SK-N-SH (cell line): ENCODE data around the gene NKX1-1. TPM values are rescaled to one million over a fixed set of nuclear protein-coding genes. Genes with fewer than 3 reads are reported as not detected.

ENCODE experiments used
- CTCF ChIA-PET: fragments of 300-600, 350-600 bp; formaldehyde crosslinking; extraction: SDS; loops from one replicate; lab custom pipeline; 2021; lab: Yijun Ruan, JAX
- POLR2A ChIA-PET: fragments of 350-600 bp; sonication (Branson Sonifier 250); formaldehyde crosslinking; extraction: SDS; loops from one replicate; lab custom pipeline; 2020; ENCODE audit warnings: antibody characterized with exemption, inconsistent platforms; lab: Yijun Ruan, JAX
- DNase-seq: peaks from one replicate; pipeline ENCODE4 v3.0.0; 2012
- H2AFZ ChIP-seq: fragments of 200-600 bp; sonication (generic); 2 replicates; pipeline ENCODE4 v1.8.1; 2016; ENCODE audit warnings: antibody characterized with exemption, mild to moderate bottlenecking, low read depth
- H3F3A ChIP-seq: fragments of 200-600 bp; sonication (generic); replicated peaks from 2 replicates; pipeline ENCODE3; 2016; ENCODE audit warnings: antibody characterized with exemption, mild to moderate bottlenecking; ENCODE audit not compliant: insufficient read depth
- H3K27ac ChIP-seq, 2 experiments: fragments of 200-500 bp in 1 of 2; fragments of 200-600 bp in 1 of 2; sonication (Bioruptor generic) in 1 of 2; sonication (generic), shearing (Covaris generic) in 1 of 2; 2 replicates each; pipeline versions ENCODE4 v1.5.1 to v1.6.1; 2014 to 2016; ENCODE audit warnings: low read depth in 2 of 2, inconsistent platforms in 1 of 2, low read length in 1 of 2, mild to moderate bottlenecking in 1 of 2, mixed read lengths in 1 of 2
- H3K27me3 ChIP-seq: fragments of 200-600 bp; sonication (generic), shearing (Covaris generic); 2 replicates; pipeline ENCODE4 v1.6.1; 2016; ENCODE audit warnings: mixed run types; ENCODE audit not compliant: insufficient read depth
- H3K36me3 ChIP-seq, 2 experiments: fragments of 200-500 bp in 1 of 2; fragments of 200-600 bp in 1 of 2; sonication (Bioruptor generic) in 1 of 2; sonication (generic) in 1 of 2; replicated peaks in 1 of 2; 2 replicates each; pipeline versions ENCODE3 to v1.5.1; 2014 to 2016; ENCODE audit warnings: low read length in 1 of 2, mild to moderate bottlenecking in 1 of 2; ENCODE audit not compliant: insufficient read depth in 2 of 2, control insufficient read depth in 1 of 2
- H3K4me1 ChIP-seq, 2 experiments: fragments of 200-500 bp in 1 of 2; fragments of 200-600 bp in 1 of 2; sonication (Bioruptor generic) in 1 of 2; sonication (generic), shearing (Covaris generic) in 1 of 2; 2 replicates each; pipeline versions ENCODE4 v1.5.1 to v1.6.1; 2014 to 2016; ENCODE audit warnings: low read depth in 1 of 2, low read length in 1 of 2, mixed run types in 1 of 2; ENCODE audit not compliant: insufficient read depth in 2 of 2, control insufficient read depth in 1 of 2
- H3K4me2 ChIP-seq: fragments of 200-600 bp; sonication (generic), shearing (Covaris generic); 2 replicates; pipeline ENCODE4 v1.6.1; 2017; ENCODE audit warnings: mixed run types
- H3K4me3 ChIP-seq, 2 experiments: fragments of 200-500 bp in 1 of 2; fragments of 200-600 bp in 1 of 2; sonication (Bioruptor generic) in 1 of 2; sonication (generic), shearing (Covaris generic) in 1 of 2; 2 replicates each; pipeline versions ENCODE4 v1.5.1 to v1.8.1; 2014 to 2016; ENCODE audit warnings: low read depth in 2 of 2, inconsistent platforms in 1 of 2, low read length in 1 of 2, mild to moderate bottlenecking in 1 of 2, mixed read lengths in 1 of 2, moderate library complexity in 1 of 2
- H3K79me2 ChIP-seq: fragments of 200-600 bp; sonication (generic); 2 replicates; pipeline ENCODE4 v1.8.1; 2017; ENCODE audit warnings: mild to moderate bottlenecking; ENCODE audit not compliant: insufficient read depth
- H3K9ac ChIP-seq: fragments of 200-600 bp; sonication (generic); 2 replicates; pipeline ENCODE4 v1.6.1; 2017; ENCODE audit warnings: mixed run types
- H3K9me2 ChIP-seq: fragments of 200-600 bp; sonication (generic); 2 replicates; pipeline ENCODE4 v1.6.1; 2017; ENCODE audit warnings: mixed run types
- H3K9me3 ChIP-seq: fragments of 200-600 bp; sonication (generic); 2 replicates; pipeline ENCODE4 v1.6.1; 2017; ENCODE audit warnings: mixed run types, mild to moderate bottlenecking, moderate library complexity
- H4K20me1 ChIP-seq: fragments of 200-600 bp; sonication (generic); 2 replicates; pipeline ENCODE4 v1.6.1; 2017; ENCODE audit warnings: mild to moderate bottlenecking, mixed run types; ENCODE audit not compliant: insufficient read depth
- CHD2 ChIP-seq: fragments of 150-350 bp; IDR thresholded peaks from 2 replicates; pipeline ENCODE4 v1.6.1; 2018; ENCODE audit warnings: low read length; ENCODE audit not compliant: partially characterized antibody
- FOXM1 ChIP-seq: IDR thresholded peaks from 2 replicates; pipeline ENCODE4 v1.4.0; 2012; ENCODE audit warnings: low read depth, mild to moderate bottlenecking
- MXI1 ChIP-seq: IDR thresholded peaks from 2 replicates; pipeline ENCODE4 v1.6.1; 2012; ENCODE audit warnings: mild to moderate bottlenecking, low read depth, low read length, improper control_type of control experiment
- POLR2AphosphoS5 ChIP-seq: IDR thresholded peaks from 2 replicates; pipeline ENCODE4 v1.6.1; 2012; ENCODE audit warnings: low read depth, low read length
- RAD21 ChIP-seq: IDR thresholded peaks from 2 replicates; pipeline ENCODE4 v1.6.1; 2012; ENCODE audit warnings: mild to moderate bottlenecking, low read length
- RXRA ChIP-seq: IDR thresholded peaks from 2 replicates; pipeline ENCODE4 v1.4.0; 2012; ENCODE audit warnings: low read depth, mild to moderate bottlenecking, borderline replicate concordance
- SIN3A ChIP-seq: IDR thresholded peaks from 2 replicates; pipeline ENCODE4 v1.6.1; 2012; ENCODE audit warnings: low read depth, mild to moderate bottlenecking, low read length, moderate library complexity, borderline replicate concordance
- TAF1 ChIP-seq: IDR thresholded peaks from 2 replicates; pipeline ENCODE4 v1.6.1; 2012; ENCODE audit warnings: low read depth, mild to moderate bottlenecking, low read length, moderate library complexity, borderline replicate concordance
- TEAD4 ChIP-seq: IDR thresholded peaks from 2 replicates; pipeline ENCODE4 v1.4.0; 2012; ENCODE audit warnings: mild to moderate bottlenecking, borderline replicate concordance; ENCODE audit not compliant: insufficient read depth
- WGBS: methylation state at CpG from one replicate; pipeline ENCODE4 v1.1.6; 2017; ENCODE audit warnings: low lambda C conversion rate; 5-methylcytosine and 5-hydroxymethylcytosine counted together
- polyA plus RNA-seq, 3 experiments: library from polyadenylated mRNA; depleted of rRNA; stranded (reverse); fragments of >200 nt; gene quantifications; 2 replicates each; pipeline ENCODE4 v1.2.3, GENCODE V29; 2012
- TF ChIP-seq, protein P1 (sequence below): fragments of 150-350 bp; IDR thresholded peaks from 2 replicates; pipeline ENCODE4 v1.6.1; 2017; ENCODE audit warnings: antibody characterized with exemption, low read length, low read depth, borderline replicate concordance
- TF ChIP-seq, protein P2 (sequence below): IDR thresholded peaks from 2 replicates; pipeline ENCODE4 v1.4.0; 2012; ENCODE audit warnings: low read depth, borderline replicate concordance
- TF ChIP-seq, protein P3 (sequence below): IDR thresholded peaks from 2 replicates; pipeline ENCODE4; 2012
- TF ChIP-seq, protein P4 (sequence below): fragments of 200-600 bp; sonication (generic); IDR thresholded peaks from 2 replicates; pipeline ENCODE4 v1.6.1; 2017; ENCODE audit warnings: antibody characterized with exemption, mild to moderate bottlenecking, moderate library complexity

The NKX1-1 gene
- polyA plus RNA-seq, 1 of the 3 experiments (the other 2 are of a cell fraction): not detected

DNA sequence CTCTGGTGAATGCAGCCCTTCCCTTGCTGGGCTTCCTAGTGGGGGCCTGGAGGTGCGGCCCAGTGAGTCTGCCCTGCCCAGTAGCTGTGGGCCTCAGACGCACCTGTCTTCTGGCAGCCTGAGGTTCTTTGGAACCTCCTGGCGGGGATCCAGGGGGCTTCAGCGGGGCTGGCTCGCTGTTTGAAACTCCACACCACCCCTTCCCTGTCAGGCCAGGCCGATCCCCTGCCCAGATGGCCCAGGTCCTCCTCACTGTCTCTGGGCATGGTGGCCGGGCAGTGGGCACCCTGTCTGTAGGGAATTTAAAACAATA lies 10.7 kb upstream of the NKX1-1 start:
- ChIA-PET POLR2A (no interaction called here), CTCF (interaction anchor here (1.5 kb wide), 2 partner anchors 8 to 117 kb away, joined by 3 to 4 read pairs; no protein-coding TSS in a partner anchor)
- H3K4me1 ChIP-seq: no peaks in the 10 kb centered on the region
- no peaks in the 10 kb centered on the region for H4K20me1 ChIP-seq
- no peaks in the 10 kb centered on the region for H3K36me3 ChIP-seq
- no peaks in the 10 kb centered on the region for H3K9me2 ChIP-seq
- no peaks in the 10 kb centered on the region for H3K9me3 ChIP-seq
- 17% methylated on average over 2 of the region's 7 CpGs for WGBS
- H3F3A ChIP-seq: no peaks in the 10 kb centered on the region
- H2AFZ ChIP-seq: no peak overlapping the region
- no peak for TF ChIP-seq TAF1
- no peak for TF ChIP-seq MXI1
- no peak for TF ChIP-seq POLR2AphosphoS5
- TF ChIP-seq, protein P1, sequence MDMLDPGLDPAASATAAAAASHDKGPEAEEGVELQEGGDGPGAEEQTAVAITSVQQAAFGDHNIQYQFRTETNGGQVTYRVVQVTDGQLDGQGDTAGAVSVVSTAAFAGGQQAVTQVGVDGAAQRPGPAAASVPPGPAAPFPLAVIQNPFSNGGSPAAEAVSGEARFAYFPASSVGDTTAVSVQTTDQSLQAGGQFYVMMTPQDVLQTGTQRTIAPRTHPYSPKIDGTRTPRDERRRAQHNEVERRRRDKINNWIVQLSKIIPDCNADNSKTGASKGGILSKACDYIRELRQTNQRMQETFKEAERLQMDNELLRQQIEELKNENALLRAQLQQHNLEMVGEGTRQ: no peak
- TF ChIP-seq, protein P2, sequence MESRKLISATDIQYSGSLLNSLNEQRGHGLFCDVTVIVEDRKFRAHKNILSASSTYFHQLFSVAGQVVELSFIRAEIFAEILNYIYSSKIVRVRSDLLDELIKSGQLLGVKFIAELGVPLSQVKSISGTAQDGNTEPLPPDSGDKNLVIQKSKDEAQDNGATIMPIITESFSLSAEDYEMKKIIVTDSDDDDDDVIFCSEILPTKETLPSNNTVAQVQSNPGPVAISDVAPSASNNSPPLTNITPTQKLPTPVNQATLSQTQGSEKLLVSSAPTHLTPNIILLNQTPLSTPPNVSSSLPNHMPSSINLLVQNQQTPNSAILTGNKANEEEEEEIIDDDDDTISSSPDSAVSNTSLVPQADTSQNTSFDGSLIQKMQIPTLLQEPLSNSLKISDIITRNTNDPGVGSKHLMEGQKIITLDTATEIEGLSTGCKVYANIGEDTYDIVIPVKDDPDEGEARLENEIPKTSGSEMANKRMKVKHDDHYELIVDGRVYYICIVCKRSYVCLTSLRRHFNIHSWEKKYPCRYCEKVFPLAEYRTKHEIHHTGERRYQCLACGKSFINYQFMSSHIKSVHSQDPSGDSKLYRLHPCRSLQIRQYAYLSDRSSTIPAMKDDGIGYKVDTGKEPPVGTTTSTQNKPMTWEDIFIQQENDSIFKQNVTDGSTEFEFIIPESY: no peak
- no peak for TF ChIP-seq CHD2
- TF ChIP-seq FOXM1: no peak
- TF ChIP-seq SIN3A: no peak
- no peak for TF ChIP-seq RXRA
- TF ChIP-seq RAD21: no peak
- TF ChIP-seq, protein P3, sequence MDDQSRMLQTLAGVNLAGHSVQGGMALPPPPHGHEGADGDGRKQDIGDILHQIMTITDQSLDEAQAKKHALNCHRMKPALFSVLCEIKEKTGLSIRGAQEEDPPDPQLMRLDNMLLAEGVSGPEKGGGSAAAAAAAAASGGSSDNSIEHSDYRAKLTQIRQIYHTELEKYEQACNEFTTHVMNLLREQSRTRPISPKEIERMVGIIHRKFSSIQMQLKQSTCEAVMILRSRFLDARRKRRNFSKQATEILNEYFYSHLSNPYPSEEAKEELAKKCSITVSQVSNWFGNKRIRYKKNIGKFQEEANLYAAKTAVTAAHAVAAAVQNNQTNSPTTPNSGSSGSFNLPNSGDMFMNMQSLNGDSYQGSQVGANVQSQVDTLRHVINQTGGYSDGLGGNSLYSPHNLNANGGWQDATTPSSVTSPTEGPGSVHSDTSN: no peak
- TF ChIP-seq, protein P4, sequence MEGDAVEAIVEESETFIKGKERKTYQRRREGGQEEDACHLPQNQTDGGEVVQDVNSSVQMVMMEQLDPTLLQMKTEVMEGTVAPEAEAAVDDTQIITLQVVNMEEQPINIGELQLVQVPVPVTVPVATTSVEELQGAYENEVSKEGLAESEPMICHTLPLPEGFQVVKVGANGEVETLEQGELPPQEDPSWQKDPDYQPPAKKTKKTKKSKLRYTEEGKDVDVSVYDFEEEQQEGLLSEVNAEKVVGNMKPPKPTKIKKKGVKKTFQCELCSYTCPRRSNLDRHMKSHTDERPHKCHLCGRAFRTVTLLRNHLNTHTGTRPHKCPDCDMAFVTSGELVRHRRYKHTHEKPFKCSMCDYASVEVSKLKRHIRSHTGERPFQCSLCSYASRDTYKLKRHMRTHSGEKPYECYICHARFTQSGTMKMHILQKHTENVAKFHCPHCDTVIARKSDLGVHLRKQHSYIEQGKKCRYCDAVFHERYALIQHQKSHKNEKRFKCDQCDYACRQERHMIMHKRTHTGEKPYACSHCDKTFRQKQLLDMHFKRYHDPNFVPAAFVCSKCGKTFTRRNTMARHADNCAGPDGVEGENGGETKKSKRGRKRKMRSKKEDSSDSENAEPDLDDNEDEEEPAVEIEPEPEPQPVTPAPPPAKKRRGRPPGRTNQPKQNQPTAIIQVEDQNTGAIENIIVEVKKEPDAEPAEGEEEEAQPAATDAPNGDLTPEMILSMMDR: no peak
- no peak for TF ChIP-seq TEAD4
- peak; percentile 27 for DNase-seq
- H3K4me3 ChIP-seq: no peak overlapping the region
- no peak overlapping the region for H3K9ac ChIP-seq
- H3K79me2 ChIP-seq: no peaks in the 10 kb centered on the region
- peaks cover 84% of the 10 kb centered on the region for H3K27me3 ChIP-seq
- H3K4me2 ChIP-seq: no peak overlapping the region
- no peak overlapping the region for H3K27ac ChIP-seq
